Measurements from ENCODE around the gene CDC37. TPM values are rescaled to one million over a fixed set of nuclear protein-coding genes. Genes with fewer than 3 reads are reported as not detected.

CDC37 gene
- total RNA-seq, 2 donors from 2014 or later, result 148 to 172 TPM

DNA sequence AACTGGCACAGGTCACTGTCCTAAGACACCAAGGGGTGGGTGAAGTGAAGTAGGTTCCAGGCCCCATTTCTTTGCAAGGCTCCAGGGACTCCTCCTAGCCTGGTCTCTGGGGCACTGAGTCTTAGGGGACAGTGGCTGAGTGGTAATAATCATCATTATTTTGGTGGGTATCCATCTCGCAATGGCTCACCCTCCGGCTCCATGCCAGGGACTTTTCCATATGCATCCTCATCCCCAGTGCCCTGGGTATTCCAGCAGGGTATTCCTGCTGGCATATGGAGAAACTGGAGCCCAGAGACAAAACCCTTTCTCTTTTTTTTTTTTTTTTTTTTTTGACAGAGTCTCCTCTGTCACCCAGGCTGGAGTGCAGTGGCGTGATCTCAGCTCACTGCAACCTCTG lies 19.5 kb upstream of the CDC37 start:
- Histone ChIP-seq H3K4me3 (ENCODE audit: low read length) (no peak overlapping the region), H3K9ac (ENCODE audit: extremely low read depth, low read length, poor library complexity, severe bottlenecking) (no peak overlapping the region), H3K27ac (ENCODE audit: low read depth, low read length) (no peak overlapping the region), H3K27me3 (ENCODE audit: control insufficient read depth, insufficient read depth, low read length, poor library complexity, severe bottlenecking) (peaks cover 98% of the 10 kb centered on the region), H3K4me1 (ENCODE audit: control insufficient read depth, insufficient read depth, low read length) (peaks cover 3% of the 10 kb centered on the region), H3K9me3 (ENCODE audit: control insufficient read depth, low read length) (no peaks in the 10 kb centered on the region), H3K36me3 (ENCODE audit: control insufficient read depth, insufficient read depth, low read length) (no peaks in the 10 kb centered on the region)
- Mint-ChIP-seq H3K9me3 (no peaks in the 10 kb centered on the region), H3K4me1 (peaks cover 15% of the 10 kb centered on the region), H3K27me3 (ENCODE audit: insufficient read depth) (peaks cover 95% of the 10 kb centered on the region), H3K4me3 (no peak overlapping the region), H3K36me3 (ENCODE audit: low read depth) (no peaks in the 10 kb centered on the region), H3K27ac (no peak overlapping the region)
- TF ChIP-seq, protein P1, sequence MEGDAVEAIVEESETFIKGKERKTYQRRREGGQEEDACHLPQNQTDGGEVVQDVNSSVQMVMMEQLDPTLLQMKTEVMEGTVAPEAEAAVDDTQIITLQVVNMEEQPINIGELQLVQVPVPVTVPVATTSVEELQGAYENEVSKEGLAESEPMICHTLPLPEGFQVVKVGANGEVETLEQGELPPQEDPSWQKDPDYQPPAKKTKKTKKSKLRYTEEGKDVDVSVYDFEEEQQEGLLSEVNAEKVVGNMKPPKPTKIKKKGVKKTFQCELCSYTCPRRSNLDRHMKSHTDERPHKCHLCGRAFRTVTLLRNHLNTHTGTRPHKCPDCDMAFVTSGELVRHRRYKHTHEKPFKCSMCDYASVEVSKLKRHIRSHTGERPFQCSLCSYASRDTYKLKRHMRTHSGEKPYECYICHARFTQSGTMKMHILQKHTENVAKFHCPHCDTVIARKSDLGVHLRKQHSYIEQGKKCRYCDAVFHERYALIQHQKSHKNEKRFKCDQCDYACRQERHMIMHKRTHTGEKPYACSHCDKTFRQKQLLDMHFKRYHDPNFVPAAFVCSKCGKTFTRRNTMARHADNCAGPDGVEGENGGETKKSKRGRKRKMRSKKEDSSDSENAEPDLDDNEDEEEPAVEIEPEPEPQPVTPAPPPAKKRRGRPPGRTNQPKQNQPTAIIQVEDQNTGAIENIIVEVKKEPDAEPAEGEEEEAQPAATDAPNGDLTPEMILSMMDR (conservative IDR thresholded peaks at IDR 0.05), result no peak
- DNase-seq, result no peak
- WGBS, 2 experiments (ENCODE audit: insufficient coverage in 1 of 2, insufficient read length in 1 of 2), result 89% methylated on average over 3 of the region's 3 CpGs; no CpG with 5 or more reads in 1 of the 2 experiments

DNA sequence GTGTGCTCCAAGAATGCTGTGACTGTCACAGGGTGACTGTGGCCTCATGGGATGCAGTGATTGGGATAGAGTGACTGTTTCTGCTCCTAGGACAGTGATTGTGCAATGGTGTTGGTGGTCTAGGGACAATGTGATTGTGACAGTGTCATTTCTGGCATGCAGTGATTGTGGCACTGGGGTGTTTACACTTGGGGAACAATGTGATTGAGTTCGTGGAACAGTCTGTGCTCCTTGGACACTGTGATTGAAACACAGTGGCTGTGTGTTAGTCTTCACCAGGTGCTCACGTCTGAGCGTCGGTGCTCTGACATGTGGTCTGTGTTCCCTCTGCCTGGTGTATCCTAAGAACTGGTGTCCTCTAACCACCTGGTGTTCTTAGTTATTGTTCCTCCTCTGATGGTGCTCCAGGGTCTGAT lies 18.7 kb upstream of the CDC37 start:
- Histone ChIP-seq H3K4me3 (ENCODE audit: low read length) (no peak overlapping the region), H3K36me3 (ENCODE audit: control insufficient read depth, insufficient read depth, low read length) (no peaks in the 10 kb centered on the region), H3K27me3 (ENCODE audit: control insufficient read depth, insufficient read depth, low read length, poor library complexity, severe bottlenecking) (peaks cover 98% of the 10 kb centered on the region), H3K9me3 (ENCODE audit: control insufficient read depth, low read length) (no peaks in the 10 kb centered on the region), H3K4me1 (ENCODE audit: control insufficient read depth, insufficient read depth, low read length) (peaks cover 3% of the 10 kb centered on the region), H3K9ac (ENCODE audit: extremely low read depth, low read length, poor library complexity, severe bottlenecking) (no peak overlapping the region), H3K27ac (ENCODE audit: low read depth, low read length) (no peak overlapping the region)
- no peaks in the 10 kb centered on the region for H3K9me3 Mint-ChIP-seq
- peaks cover 95% of the 10 kb centered on the region for H3K27me3 Mint-ChIP-seq (ENCODE audit: insufficient read depth)
- no peaks in the 10 kb centered on the region for H3K36me3 Mint-ChIP-seq (ENCODE audit: low read depth)
- no peak overlapping the region for H3K27ac Mint-ChIP-seq
- no peak overlapping the region for H3K4me3 Mint-ChIP-seq
- 77 to 82% methylated on average over 4 of the region's 4 CpGs for whole genome bisulfite sequencing, 2 experiments (ENCODE audit: insufficient coverage in 1 of 2, insufficient read length in 1 of 2)
- TF ChIP-seq, protein P1 (conservative IDR thresholded peaks at IDR 0.05), result no peak
- H3K4me1 Mint-ChIP-seq, result peaks cover 15% of the 10 kb centered on the region
- no peak for DNase-seq

DNA sequence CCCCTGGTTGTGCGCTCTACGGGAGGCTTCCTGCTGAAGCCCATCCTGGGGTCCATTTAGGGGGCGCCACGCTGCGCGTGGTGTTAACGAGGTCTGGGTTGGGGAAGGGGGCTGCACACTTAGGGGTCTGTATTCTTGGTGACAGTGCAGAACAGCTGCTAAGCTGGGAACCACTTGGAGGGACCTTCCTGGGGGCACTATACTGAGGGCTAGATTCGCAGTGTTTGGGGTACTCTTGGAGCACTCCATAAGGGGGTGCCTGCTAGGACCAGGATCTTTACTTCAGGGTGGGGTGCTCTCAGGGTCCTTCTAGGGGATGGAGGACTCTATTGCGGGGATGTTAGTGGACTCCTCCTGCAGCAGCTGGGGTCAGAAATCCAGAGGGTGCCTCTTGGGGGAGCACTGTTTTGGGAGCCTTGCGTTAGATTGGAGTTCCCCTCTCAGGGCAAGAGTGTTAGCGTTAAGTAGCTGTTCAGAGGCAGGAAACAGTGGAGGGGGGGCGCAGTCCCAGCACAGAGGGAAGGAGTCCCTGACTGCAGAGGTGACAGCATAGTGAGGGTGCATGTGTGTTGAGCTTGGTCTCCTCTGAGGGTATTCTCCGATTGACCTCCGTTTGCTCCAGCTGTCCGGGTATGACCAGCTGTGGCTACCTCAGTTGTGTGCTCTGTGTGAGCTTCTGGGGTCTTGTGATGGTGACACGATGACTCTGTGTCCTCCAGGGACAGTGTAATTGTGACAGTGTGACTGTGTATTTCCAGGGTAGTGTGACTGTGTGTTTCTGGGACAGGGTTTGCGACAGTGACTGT lies 18.1 kb upstream of the CDC37 start:
- H3K4me1 ChIP-seq (ENCODE audit: control insufficient read depth, insufficient read depth, low read length), result peaks cover 3% of the 10 kb centered on the region
- peak overlapping the region; percentile 32 for H3K4me3 Mint-ChIP-seq

More for the DNA sequence above, 18.1 kb upstream of the CDC37 start:
- Histone ChIP-seq H3K27me3 (ENCODE audit: control insufficient read depth, insufficient read depth, low read length, poor library complexity, severe bottlenecking) (peaks cover 97% of the 10 kb centered on the region), H3K27ac (ENCODE audit: low read depth, low read length) (no peak overlapping the region), H3K36me3 (ENCODE audit: control insufficient read depth, insufficient read depth, low read length) (no peaks in the 10 kb centered on the region), H3K4me3 (ENCODE audit: low read length) (no peak overlapping the region), H3K9me3 (ENCODE audit: control insufficient read depth, low read length) (no peaks in the 10 kb centered on the region), H3K9ac (ENCODE audit: extremely low read depth, low read length, poor library complexity, severe bottlenecking) (no peak overlapping the region)
- Mint-ChIP-seq H3K9me3 (peaks cover 3% of the 10 kb centered on the region), H3K27me3 (ENCODE audit: insufficient read depth) (peaks cover 94% of the 10 kb centered on the region), H3K27ac (no peak overlapping the region), H3K36me3 (ENCODE audit: low read depth) (no peaks in the 10 kb centered on the region), H3K4me1 (peaks cover 15% of the 10 kb centered on the region)
- WGBS, 2 experiments (ENCODE audit: insufficient coverage in 1 of 2, insufficient read length in 1 of 2), result 20 to 33% methylated on average over 9 to 17 of the region's 17 CpGs
- DNase-seq, result no peak
- TF ChIP-seq, protein P1 (conservative IDR thresholded peaks at IDR 0.05), result peak; percentile 26
